GF-D8 (cell line): ENCODE measurements around the gene RMDN3.

Experiments used
- DNase-seq: peaks from one replicate; lab custom pipeline; 2025; lab: John Stamatoyannopoulos, UW

Gene RMDN3

DNA sequence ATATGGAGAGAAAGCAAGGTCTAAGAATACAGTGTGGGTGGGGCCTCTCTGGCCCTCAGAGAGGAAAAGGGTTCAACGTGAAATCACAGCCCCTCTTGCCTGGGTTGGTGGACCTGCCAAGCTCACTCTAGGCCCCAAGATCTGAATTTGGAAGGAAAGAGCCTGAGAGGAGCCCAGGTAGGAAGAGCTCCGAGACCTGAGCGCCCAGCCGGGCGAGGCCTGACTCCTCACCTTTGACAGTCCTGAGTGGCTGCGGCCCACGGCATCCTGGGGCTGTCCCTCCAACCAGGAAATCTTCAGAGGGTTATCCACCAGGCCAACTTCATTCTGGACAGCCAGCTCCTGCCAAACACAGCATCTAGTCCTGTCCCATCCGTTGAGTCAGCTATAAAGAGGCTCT, 18.4 kb upstream of the RMDN3 start:
- DNase-seq: no peak

DNA sequence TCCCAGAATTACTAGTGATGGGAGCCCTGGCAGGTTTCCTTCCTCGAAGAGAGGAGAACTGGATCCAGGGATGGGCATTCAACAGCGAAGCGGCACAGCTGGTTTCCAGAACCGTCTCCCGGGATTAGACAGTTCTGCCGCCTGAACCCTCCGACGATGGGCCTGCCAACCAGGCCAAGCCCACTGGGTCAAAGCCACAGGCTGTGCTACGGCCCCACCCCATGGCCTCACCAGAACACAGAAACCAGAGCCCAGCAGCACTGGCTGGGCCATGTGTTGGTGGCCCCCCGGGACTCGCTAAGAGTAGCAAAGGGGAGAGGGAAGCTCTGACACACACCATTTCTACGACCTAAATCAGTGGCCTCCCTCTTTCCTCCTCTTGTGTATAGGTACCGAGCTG, 17.0 kb upstream of the RMDN3 start:
- DNase-seq: no peak

DNA sequence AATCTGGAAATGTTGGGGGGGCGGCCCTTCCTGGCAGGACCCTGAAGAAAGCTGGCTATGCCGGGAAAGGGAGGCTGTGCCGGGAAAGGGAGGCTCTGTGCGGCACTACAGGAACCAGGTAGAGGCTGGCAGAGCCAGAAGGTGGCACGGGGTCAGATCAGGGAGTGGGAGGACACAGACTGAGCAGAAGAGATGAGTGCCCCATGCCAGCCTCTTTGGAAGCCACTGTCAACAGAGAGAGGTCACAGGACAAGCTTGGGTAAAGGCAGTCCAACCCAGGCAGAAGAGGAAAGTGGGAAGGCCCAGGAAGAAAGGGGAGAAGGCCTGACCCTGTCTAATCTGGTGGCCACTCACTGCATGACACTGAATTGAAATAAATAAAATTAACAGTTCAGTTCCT, 16.2 kb upstream of the RMDN3 start:
- DNase-seq: no peak

DNA sequence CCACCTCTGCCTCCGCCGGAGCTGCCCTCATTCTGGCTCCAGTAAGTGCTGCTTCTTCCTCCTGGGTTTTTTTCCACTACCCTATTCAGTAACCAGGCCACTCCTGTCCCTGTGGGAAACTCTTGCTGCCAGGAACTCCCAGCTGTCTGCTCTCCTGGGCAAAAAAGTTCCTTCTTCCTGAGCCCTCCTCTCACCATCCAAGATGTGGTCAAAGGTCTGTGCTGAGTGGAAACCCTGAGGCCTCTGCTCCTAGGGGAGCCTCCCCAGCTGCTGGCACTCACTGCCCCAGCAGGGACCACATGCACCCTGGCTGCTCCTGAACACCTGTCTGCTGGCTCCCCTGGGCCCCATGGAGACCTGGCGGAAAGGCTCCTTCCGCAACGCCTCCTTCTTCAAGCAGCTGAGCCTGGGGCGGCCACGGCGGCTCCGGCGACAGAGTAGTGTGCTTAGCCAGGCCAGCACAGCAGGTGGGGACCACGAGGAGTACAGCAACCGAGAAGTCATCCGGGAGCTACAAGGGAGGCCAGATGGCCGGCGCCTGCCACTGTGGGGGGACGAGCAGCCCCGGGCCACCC, 15.2 kb upstream of the RMDN3 start:
- DNase-seq: no peak

DNA sequence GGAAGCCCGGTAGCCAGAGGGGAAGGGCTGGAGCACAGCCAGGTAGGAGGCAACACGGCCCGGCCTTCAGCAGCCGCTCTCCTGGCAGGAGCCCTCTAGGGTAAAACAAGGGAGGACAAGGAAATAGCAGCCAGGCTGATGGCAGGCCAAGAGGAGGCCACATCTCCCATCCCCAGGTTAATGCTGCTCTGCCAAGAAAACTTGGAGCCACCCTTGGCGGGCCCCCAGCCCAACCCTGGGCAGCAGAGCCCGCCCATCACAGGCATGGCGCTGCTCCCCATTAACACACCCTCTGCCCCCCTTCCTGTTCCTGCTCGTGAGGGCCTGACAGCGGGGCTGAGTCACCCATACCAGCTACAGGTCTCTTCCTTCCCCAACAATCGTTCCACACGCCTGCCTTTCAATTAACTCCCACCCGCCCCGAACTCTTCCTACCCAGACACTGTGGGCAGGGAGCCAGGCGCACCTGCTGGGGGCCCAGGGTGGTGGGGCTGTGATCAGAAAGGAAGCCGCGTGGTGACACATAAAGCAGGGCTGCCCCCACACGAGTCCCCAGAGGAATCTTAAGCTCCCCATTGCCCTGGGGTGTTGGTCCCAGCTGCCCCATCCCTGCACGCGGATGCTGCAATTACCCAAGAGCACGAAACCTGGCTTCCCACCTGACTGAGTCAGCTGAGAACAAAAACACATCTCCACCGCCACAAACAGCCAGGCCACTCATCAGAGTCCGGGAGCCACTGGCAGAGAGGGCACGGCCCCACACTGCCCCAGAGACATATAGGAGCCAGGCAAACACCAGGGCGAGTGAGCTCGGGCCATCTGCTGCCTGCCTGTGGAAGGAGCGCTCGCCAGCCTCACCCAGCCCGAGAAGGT, 14.5 kb upstream of the RMDN3 start, which contains the start of gene C15orf62:
Gene C15orf62, plus strand, starts transcription at position 707 of the 873 bp plus-strand sequence. CDS start 516 bp downstream, outside the sequence.
- DNase-seq: peak; percentile 62

DNA sequence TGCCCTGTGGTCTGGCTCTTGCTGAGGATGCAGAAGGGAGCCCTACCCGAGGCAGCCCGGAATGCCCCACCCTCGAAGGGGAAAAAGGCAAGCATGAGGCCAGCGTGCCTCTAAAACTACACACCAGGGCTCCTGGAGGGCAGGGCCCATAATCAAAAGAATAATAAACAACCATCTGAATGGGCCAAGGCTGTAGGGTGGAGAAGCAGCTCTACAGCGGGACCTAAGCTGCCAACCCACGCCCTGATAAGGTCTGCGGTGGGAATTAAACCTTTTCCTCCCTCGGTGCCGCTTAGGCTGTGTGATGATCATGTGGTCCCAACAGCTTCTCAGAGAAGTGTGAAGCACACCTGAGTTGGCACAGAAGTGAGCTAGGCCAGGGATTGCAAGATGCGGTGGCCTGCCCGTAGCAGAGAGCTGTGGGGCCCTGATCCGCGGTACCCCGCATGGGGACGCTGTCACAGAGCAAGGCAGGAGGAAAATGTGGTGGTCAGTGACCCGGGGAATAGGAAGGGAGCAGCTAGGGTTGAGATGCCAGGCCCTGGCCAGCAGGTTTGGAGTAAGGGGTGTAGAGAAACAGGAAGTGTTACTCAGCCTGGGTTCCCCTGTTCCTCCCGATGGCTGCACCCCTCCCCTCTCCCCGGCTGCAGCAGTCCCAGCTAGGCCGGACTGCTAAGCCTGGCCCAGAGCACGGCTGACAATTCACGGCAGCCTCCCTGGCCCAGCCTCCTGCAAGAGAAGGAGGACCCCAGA, 13.6 kb upstream of the RMDN3 start:
- DNase-seq: no peak

DNA sequence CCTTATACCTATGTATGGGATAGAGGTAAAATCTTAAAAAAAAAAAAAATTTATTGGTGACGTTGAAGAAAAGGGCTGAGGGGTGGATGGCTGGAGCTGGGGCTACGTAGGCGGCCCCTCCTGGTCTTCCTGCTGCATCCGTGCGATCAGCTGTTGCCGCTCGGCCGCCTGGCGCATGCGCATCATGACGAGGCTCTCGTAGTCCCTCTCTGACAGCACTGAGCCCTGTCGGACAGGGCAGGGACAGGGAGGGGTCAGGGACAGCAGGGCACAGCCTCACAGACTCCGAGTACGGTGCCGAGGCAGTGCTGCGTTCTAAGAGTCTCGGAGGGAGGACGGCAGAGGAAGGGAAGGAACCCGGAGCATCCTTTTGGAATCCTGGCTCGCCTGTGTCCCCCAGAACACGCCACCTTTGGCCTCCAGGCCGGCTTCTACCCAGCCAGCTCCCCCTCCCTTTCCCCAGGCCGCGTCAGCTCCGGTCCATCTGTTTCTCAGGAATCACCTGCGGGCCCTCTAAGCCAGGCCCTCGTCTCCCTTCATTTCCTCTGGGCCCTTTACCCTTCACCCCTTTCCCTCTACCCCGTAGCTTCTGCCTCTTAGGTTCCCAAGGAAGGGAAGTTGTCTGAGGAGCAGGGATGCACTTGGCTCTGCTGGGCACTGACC, 12.9 kb upstream of the RMDN3 start:
- DNase-seq: no peak

DNA sequence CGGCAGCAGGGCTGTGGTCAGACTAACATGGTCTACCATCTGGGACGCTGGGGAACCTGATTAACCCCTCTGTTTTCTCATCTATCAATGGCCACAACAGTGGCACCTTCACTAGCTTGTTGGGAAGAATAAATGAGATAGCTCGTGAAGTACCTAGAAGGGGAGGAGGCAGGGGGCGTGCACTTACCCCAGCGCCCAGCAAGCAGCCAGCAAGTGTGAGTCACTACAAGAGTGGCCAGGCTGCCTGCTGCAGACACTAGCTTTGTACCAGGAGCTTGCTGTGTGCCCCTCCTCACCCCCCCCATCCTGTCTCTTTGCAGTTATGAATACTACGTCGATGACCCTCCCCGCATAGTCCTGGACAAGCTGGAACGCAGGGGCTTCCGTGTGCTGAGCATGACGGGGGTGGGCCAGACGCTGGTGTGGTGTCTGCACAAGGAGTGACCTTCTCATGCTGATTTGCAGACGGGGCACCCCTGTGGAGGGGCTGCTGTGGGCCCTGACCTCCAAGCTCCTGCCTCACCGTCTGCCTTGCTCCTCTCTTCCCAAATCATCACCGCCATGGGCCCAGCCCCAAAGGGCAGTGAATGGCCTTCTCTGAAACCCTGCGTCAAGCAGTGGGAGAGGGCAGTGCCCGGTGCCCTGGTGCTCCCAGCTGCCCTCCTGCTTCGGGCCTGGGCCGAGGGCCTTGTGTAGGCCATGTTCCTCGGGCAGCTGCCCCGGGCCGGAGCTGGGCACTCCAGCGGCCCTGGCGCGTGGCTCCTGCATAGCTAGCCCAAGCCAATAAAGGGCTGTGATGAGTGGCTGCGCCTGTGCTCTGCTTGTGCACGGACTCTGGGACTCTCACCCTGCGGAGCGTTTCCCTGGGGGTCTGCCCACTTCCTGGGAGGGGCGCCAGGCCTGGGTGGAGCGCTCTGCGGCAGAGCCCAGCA, 12.1 kb upstream of the RMDN3 start:
- DNase-seq: no peak

DNA sequence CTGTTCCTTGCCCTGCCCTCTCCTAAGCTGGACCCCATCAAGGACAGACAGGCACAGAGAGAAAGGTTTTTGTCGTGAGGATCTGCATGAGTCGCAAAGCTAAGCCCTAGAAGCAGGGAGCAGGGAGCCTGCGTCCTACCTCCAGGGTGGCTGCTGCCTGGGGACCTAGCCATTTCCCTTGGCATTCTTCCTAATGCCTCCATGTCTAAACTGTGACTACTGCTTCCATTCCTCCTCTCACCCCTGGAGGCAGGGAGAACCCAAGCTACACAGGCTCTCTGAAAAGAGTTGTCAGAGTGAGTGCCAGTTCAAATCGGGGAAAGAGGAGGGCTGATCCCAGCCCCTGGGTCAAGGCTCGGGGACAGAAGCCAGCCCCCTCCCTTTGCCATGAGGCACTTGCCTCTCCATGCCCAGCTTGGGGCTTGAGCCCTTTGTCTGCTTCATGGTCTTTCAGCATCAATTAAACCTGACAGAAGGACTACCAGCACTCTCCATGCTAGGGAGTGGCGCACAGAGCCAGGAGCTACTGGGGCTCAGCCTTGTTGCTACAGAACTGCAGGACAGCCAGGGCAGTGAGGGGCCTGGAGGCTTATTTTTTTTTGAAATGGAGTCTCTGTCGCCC, 11.3 kb upstream of the RMDN3 start:
- DNase-seq: no peak

DNA sequence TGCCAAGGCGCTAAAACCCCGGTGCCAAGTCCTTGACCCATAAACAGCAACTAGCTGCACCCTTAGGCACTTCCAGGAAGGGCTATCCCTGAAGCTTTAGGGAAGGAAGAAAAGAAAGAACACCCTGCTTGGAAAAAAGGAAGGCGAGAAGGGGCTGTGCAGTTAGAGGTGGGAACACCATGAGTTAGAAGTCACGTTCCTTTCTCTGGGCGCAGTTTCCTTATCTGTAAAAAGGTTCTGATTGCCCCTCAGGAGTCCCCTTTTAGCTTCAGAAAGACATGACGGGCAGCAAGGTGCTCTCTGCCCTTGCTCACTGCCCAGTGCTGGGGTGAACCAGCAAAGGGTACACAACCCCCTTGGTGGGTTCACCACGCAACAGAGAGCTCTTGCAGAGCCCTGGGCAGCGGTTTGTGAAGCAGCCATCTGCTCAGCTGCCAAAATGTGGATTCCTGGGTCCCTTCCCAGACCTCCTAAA, 9.6 kb upstream of the RMDN3 start:
- DNase-seq: no peak

DNA sequence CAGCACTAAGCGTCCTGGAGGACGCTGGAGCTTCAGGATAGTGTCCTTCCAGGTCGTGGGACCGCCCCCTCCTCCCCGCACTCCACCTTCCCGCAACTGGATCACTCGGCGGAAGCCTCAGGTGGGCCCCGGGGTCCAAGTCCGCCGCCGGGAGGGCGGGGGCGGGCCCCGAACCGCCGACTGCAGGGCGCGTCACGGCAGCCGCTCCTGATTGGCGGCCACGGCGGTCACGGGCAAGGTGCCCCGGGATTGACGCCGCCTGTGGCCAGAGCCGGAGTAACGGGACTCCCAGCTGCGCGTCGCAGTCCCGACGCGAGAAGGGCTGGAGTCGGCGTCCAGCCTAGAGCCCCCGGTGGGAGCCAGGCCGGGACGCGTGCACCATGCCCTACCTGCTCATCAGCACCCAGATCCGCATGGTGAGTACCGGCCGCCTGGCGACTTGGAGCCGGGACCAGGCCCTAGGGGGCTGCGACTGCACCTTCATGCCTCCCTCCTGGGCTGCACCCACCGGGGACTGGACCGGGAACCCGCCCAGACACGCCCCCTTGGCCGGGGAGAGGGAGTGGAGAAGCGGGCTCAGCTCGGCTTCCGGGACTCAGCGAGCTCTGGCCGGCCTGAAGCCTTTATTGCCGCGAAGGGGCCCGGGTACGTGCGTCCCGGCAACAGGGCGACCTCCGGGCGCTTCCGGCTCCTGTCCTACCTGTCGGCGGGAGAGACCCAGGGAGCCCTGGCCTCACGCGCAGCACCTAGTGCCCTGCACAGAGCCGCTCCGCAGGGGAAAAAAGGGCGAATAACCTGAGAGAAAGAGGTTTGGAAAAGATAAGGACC, 9.0 kb upstream of the RMDN3 start, which contains the start of gene GCHFR:
Gene GCHFR, plus strand, starts transcription at position 268 of the 828 bp plus-strand sequence. Its CDS starts 113 bp downstream, at position 381.
- DNase-seq: peak; percentile 38

DNA sequence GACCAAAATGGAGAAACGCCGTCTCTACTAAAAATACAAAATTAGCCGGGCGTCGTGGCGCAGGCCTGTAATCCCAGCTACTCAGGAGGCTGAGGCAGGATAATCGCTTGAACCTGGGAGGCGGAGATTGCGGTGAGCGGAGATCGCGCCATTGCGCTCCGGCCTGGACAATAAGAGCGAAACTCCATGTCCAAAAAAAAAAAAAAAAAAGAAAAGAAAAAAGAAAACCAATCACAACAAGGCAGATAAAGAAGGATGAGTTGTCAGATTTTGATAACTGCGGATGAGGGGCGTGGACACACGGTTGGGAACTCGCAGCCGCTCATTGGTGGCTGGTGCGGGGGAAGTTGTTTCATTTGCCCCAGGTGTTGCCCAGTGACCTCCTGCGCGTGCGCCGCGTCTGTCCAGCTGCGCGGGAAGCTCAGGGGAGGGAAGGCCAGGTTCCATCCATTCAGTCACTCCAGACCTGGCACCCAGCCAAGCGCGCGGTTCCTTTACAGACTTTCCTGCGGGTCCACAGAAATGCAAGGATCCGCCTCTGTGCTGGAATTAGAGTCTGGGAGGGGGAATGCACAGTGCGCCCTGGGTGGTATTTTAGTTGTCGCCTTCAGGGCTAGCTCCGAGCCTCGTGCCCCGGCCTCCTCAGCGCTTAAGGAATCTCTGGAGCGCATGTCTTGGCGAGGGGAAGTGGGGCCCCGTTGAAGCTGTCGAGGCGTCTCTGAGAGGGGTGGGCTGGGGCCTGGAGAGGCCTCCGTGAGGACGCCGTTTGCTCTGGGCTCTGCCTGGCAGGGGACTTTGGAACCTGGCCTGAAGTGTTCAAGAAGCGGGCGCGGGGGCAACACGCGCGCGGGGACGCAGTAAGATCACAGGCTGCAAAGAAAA, 8.1 kb upstream of the RMDN3 start:
- DNase-seq: peak; percentile 38

DNA sequence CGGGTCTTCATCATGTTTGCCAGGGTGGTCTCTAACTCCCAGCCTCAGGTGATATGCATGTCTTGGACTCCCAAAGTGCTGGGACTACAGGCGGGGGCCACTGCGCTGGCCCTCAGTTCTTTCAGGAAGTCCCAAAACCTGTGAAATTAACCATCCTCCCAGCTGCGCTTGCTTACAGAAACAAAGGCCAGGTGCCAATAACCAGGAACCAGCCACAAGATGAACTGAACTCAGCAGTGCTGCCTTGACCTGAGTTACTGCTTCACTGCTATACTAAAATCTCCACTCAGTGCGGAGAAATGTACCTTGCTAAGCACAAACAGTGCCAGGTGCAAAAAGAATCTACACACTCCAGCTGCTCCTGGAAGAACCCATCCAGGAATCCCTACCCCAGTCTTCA, 4.9 kb upstream of the RMDN3 start:
- DNase-seq: no peak

DNA sequence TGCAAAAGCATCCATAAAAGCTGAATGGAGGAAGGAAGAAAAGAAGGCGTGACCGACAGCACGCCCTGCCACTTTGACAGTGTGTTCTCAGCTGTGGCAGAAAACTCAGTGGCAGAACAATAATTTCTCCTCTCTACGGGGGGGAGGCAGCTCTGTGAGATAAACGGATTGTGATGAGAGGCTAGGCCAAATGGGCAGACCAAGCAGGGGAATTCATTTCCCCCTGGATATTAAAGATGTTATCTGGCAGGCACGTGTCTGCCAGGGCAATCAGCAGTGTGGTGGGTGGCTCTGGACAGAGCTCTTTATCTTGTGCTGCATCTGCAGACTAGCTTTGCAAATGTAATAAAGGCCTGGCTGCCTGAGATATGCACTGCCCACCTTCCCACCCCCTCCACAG, 1.9 kb upstream of the RMDN3 start:
- peak; percentile 50 for DNase-seq

DNA sequence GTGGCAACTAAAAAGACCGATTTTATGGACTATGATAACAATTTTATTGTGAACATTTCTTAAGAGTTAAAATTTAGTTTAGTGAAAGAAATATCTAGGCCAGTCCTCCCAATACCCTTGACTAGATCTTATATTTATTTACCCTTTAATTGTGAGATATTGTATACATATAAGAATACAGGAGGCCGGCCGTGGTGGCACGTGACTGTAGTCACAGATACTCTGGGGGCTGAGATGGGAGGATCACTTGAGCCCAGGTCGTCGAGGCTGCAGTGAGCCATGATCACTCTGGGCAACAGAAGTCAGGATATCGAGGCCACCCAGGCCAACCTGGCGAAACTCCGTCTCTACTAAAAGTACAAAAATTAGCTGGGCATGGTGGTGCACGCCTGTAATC, 756 bp upstream of the RMDN3 start:
- no peak for DNase-seq

DNA sequence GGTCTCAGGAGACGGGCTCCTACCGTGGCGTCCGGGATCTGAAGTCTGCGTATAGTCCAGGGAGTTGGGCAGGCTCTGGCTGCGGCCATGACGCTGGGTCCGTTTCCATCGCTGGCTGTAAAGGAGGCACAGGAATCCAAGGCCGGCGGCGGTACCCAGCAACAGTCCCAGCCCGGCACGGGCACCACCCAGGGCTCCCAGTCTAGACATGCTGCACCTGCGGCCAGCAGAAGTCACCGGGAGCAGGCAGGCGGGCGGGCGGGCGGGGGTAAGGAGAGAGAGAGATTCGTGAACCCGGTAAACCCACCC, 526 bp downstream of the RMDN3 start:
- no peak for DNase-seq

DNA sequence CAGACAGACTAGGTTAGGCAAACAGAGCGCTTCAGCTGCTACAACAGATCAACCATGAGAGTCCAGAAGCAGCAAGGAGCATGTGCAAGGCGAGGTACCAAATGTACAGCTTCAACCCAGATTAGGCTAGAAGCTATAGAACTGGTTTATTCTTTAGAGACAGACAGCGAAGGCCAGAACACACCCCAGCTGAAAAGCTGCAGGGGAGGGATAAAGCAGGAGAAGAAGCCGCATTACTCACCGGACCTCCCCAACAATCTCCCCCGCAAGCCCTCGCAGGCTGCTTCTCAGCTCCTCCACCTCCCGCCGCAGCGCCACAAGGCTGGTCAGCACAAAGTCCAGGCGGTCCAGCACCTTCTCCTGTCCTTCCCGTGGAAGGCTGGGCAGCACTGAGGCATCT, 3.3 kb downstream of the RMDN3 start:
- no peak for DNase-seq

DNA sequence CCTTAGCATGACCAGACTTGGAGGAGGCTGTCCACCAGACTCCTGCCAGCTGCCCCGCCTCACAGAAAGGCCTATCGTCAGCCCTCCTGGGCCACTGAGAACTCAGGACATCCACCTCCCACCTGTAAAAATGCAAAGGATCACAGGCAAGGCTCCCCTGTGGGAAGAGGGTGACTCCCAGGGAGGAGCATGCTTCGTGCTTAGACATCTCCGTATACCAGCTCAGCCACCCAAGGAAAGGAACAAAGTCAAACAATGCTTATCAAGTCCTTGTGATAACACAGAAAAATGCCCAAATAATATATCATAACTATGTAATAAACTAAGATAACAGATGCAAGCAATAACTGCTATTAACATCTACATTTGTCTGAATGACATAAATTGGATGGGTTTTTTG, 4.2 kb downstream of the RMDN3 start:
- no peak for DNase-seq

DNA sequence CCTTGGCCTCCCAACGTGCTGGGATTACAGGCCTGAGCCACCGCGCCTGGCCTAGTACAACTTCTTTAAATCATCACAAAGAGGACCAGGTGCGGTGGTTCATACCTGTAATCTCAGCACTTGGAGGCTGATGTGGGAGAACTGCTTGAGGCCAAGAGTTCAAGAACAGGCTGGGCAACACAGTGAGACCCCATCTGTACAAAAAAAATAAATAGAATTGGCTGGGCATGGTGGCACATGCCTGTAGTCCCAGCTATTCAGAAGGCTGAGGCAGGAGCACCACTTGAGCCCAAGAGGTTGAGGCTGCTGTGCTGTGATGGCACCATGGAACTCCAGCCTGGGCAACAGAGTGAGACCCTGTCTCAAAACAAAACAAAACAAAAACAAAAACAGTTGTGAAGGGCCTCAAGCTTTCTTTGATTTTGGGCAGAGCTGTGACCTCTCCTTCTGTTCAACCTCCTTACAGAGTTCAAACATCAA, 5.9 kb downstream of the RMDN3 start:
- no peak for DNase-seq
